IMR-90 (cell line): ENCODE data around the gene CLDN18.
A peak's percentile ranks its signal among the peaks of the same experiment; 100 is the strongest.

Experiments used
- CEBPB ChIP-seq: IDR thresholded peaks from 2 replicates; pipeline ENCODE4 v1.6.1; 2012; ENCODE audit warnings: low read depth, low read length, improper control_type of control experiment
- CHD1 ChIP-seq: IDR thresholded peaks from 2 replicates; pipeline ENCODE4 v1.6.1; 2012; ENCODE audit warnings: low read depth, low read length, improper control_type of control experiment
- MXI1 ChIP-seq: IDR thresholded peaks from 2 replicates; pipeline ENCODE4 v1.6.1; 2012; ENCODE audit warnings: low read depth, mild to moderate bottlenecking, low read length, moderate library complexity, borderline replicate concordance
- POLR2A ChIP-seq: IDR thresholded peaks from 2 replicates; pipeline ENCODE4 v1.6.1; 2012; ENCODE audit warnings: mild to moderate bottlenecking, low read depth, low read length
- RAD21 ChIP-seq: IDR thresholded peaks from 2 replicates; pipeline ENCODE4 v1.6.1; 2012; ENCODE audit warnings: low read length, improper control_type of control experiment
- RCOR1 ChIP-seq: IDR thresholded peaks from 2 replicates; pipeline ENCODE4 v1.6.1; 2012; ENCODE audit warnings: mild to moderate bottlenecking, low read length, improper control_type of control experiment; ENCODE audit not compliant: insufficient replicate concordance
- SMC3 ChIP-seq: fragments of 150-350 bp; IDR thresholded peaks from 2 replicates; pipeline ENCODE4 v1.6.1; 2016; ENCODE audit warnings: low read depth, mild to moderate bottlenecking, antibody characterized with exemption, low read length, moderate library complexity
- TF ChIP-seq, protein P1 (sequence below): conservative IDR thresholded peaks from 2 replicates; pipeline ENCODE4 v1.5.1; 2012; ENCODE audit warnings: mild to moderate bottlenecking, low read depth, low read length, improper control_type of control experiment

DNA sequence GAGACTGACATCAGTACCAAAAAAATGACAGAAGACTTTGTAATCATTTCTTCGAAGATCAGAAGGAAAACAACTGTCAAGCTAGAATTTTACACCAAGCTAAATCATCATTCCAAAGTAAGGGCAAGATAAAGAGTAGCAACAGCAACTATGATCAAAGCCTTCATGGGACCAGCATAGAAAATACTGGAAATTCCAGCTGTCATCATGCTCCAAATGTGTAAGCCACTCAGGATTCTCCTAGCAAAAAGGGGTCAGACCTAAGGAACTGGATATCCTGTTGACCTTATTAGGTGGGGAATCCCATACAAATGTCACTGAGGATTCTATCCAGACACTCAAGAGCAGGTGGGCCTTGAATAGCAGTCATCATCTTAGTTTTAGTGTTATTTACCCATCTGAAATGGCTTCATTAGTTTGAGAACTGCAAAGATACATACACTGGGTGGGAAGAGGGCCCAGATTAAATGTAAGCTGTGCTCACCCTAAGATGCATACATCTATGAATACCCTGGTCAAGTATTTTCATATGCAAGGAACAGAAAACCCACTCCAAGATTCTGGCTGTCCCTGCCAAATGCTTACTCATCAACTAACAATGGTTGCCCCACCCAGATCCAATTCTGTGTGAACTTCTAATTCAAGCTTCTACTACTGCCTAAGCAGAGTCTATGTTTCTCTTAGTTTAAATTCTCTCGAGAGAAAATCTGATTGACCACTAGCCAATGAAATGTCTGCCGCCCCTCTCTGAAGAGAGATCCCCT lies 33.5 kb downstream of the CLDN18 start:
- TF ChIP-seq, protein P1, sequence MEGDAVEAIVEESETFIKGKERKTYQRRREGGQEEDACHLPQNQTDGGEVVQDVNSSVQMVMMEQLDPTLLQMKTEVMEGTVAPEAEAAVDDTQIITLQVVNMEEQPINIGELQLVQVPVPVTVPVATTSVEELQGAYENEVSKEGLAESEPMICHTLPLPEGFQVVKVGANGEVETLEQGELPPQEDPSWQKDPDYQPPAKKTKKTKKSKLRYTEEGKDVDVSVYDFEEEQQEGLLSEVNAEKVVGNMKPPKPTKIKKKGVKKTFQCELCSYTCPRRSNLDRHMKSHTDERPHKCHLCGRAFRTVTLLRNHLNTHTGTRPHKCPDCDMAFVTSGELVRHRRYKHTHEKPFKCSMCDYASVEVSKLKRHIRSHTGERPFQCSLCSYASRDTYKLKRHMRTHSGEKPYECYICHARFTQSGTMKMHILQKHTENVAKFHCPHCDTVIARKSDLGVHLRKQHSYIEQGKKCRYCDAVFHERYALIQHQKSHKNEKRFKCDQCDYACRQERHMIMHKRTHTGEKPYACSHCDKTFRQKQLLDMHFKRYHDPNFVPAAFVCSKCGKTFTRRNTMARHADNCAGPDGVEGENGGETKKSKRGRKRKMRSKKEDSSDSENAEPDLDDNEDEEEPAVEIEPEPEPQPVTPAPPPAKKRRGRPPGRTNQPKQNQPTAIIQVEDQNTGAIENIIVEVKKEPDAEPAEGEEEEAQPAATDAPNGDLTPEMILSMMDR: no peak
- no peak for TF ChIP-seq POLR2A
- TF ChIP-seq SMC3: no peak
- TF ChIP-seq CEBPB: peak; percentile 53; the same call in 1 of the 2 replicates
- no peak for TF ChIP-seq MXI1
- no peak for TF ChIP-seq RCOR1
- no peak for TF ChIP-seq RAD21
- TF ChIP-seq CHD1: no peak
